Karpas-422 (cell line): ENCODE data around the gene PYGM. TPM values are rescaled to one million over a fixed set of nuclear protein-coding genes. Genes with fewer than 3 reads are reported as not detected.

Experiments used
- DNase-seq: peaks from one replicate; pipeline ENCODE4 v3.0.0-alpha.2; 2015
- H2AFZ ChIP-seq: fragments of 200-600 bp; sonication (generic); 2 replicates; pipeline ENCODE4 v1.6.1; 2014; ENCODE audit warnings: antibody characterized with exemption, low read length, mixed read lengths
- H3K27ac ChIP-seq: fragments of 200-600 bp; sonication (generic); 2 replicates; pipeline ENCODE4 v1.5.1; 2014; ENCODE audit warnings: mild to moderate bottlenecking, low read length, moderate library complexity
- H3K27me3 ChIP-seq: fragments of 200-600 bp; sonication (generic); 2 replicates; pipeline ENCODE4 v1.6.1; 2014; ENCODE audit warnings: low read length, mixed read lengths
- H3K36me3 ChIP-seq: fragments of 200-600 bp; sonication (generic); 2 replicates; pipeline ENCODE4 v1.6.1; 2014; ENCODE audit warnings: low read length, mixed read lengths; ENCODE audit not compliant: insufficient read depth
- H3K4me1 ChIP-seq: fragments of 200-600 bp; sonication (generic); 2 replicates; pipeline ENCODE4 v1.6.1; 2014; ENCODE audit warnings: mild to moderate bottlenecking, low read length, mixed read lengths
- H3K4me2 ChIP-seq: fragments of 200-600 bp; sonication (generic); 2 replicates; pipeline ENCODE4 v1.6.1; 2014; ENCODE audit warnings: low read length, low read depth, mild to moderate bottlenecking; ENCODE audit not compliant: poor library complexity, severe bottlenecking
- H3K4me3 ChIP-seq: fragments of 200-600 bp; sonication (generic); 2 replicates; pipeline ENCODE4 v1.5.1; 2014; ENCODE audit warnings: mild to moderate bottlenecking, antibody characterized with exemption, low read length, mixed read lengths
- H3K79me2 ChIP-seq: fragments of 200-600 bp; sonication (generic); 2 replicates; pipeline ENCODE4 v1.6.1; 2014; ENCODE audit warnings: mild to moderate bottlenecking, low read length, mixed read lengths
- H3K9ac ChIP-seq: fragments of 200-600 bp; sonication (generic); 2 replicates; pipeline ENCODE4 v1.6.0; 2014; ENCODE audit warnings: low read length
- H3K9me2 ChIP-seq: fragments of 200-600 bp; sonication (generic), shearing (Covaris generic); replicated peaks from 2 replicates; pipeline ENCODE4 v1.6.0; 2014; ENCODE audit warnings: mild to moderate bottlenecking, low read length, moderate library complexity; ENCODE audit not compliant: insufficient read depth
- H3K9me3 ChIP-seq: fragments of 300-700, 200-600 bp; sonication (generic); 2 replicates; pipeline ENCODE4 v1.6.1; 2014; ENCODE audit warnings: low read length, mixed read lengths
- H4K20me1 ChIP-seq: fragments of 200-600 bp; sonication (generic); 2 replicates; pipeline ENCODE4 v1.6.1; 2014; ENCODE audit warnings: mild to moderate bottlenecking, antibody characterized with exemption, low read length, low read depth; ENCODE audit not compliant: insufficient read depth
- total RNA-seq: library from RNA; depleted of rRNA; stranded (reverse); fragments of >200 nt; shearing (Covaris generic); gene quantifications from 2 replicates; pipeline ENCODE4 v1.2.3, GENCODE V29; 2014; ENCODE audit warnings: low replicate concordance

Gene PYGM
- total RNA-seq, 1 experiment from 2014 or later: not detected

GRCh38 chr11:64716473-64717267, 43.1 kb downstream of the PYGM start:
- H3K27me3 ChIP-seq: no peaks in the 10 kb centered on the region
- no peak overlapping the region for H3K4me3 ChIP-seq
- H3K9me2 ChIP-seq: no peaks in the 10 kb centered on the region
- no peaks in the 10 kb centered on the region for H3K9me3 ChIP-seq
- DNase-seq: no peak
- no peaks in the 10 kb centered on the region for H3K36me3 ChIP-seq
- peaks cover 20% of the 10 kb centered on the region for H3K4me1 ChIP-seq
- no peaks in the 10 kb centered on the region for H3K79me2 ChIP-seq
- no peak overlapping the region for H3K4me2 ChIP-seq
- no peak overlapping the region for H3K9ac ChIP-seq
- H2AFZ ChIP-seq: no peak overlapping the region
- H3K27ac ChIP-seq: no peak overlapping the region
- H4K20me1 ChIP-seq: no peaks in the 10 kb centered on the region

- Histone ChIP-seq H3K79me2 (no peaks in the 10 kb centered on the region), H3K36me3 (no peaks in the 10 kb centered on the region), H4K20me1 (no peaks in the 10 kb centered on the region), H2AFZ (no peak overlapping the region), H3K4me1 (peaks cover 20% of the 10 kb centered on the region), H3K9ac (no peak overlapping the region), H3K9me3 (no peaks in the 10 kb centered on the region), H3K4me3 (no peak overlapping the region), H3K4me2 (no peak overlapping the region), H3K27me3 (no peaks in the 10 kb centered on the region), H3K9me2 (no peaks in the 10 kb centered on the region), H3K27ac (no peak overlapping the region)
- no peak for DNase-seq
Measured at GRCh38 chr11:64715756-64716472, 43.9 kb downstream of the PYGM start.

GRCh38 chr11:64715110-64715509, 44.7 kb downstream of the PYGM start:
- Histone ChIP-seq H3K4me2 (no peak overlapping the region), H3K79me2 (no peaks in the 10 kb centered on the region), H3K4me1 (peaks cover 20% of the 10 kb centered on the region), H3K9ac (no peak overlapping the region), H3K27ac (no peak overlapping the region), H2AFZ (no peak overlapping the region), H3K36me3 (no peaks in the 10 kb centered on the region), H3K9me2 (no peaks in the 10 kb centered on the region), H3K4me3 (no peak overlapping the region), H4K20me1 (no peaks in the 10 kb centered on the region), H3K27me3 (no peaks in the 10 kb centered on the region), H3K9me3 (no peaks in the 10 kb centered on the region)
- DNase-seq: no peak

GRCh38 chr11:64714666-64715065, 45.1 kb downstream of the PYGM start:
- no peaks in the 10 kb centered on the region for H3K79me2 ChIP-seq
- no peaks in the 10 kb centered on the region for H3K27me3 ChIP-seq
- H4K20me1 ChIP-seq: no peaks in the 10 kb centered on the region
- no peaks in the 10 kb centered on the region for H3K36me3 ChIP-seq
- peak overlapping the region; percentile 51 for H3K4me2 ChIP-seq
- H3K9me3 ChIP-seq: no peaks in the 10 kb centered on the region
- H3K9ac ChIP-seq: no peak overlapping the region
- H3K4me1 ChIP-seq: peaks cover 20% of the 10 kb centered on the region
- no peak overlapping the region for H3K4me3 ChIP-seq
- DNase-seq: peak; percentile 44
- no peaks in the 10 kb centered on the region for H3K9me2 ChIP-seq
- no peak overlapping the region for H2AFZ ChIP-seq
- no peak overlapping the region for H3K27ac ChIP-seq

- H3K79me2 ChIP-seq: no peaks in the 10 kb centered on the region
- no peak for DNase-seq
- H3K4me3 ChIP-seq: no peak overlapping the region
- H4K20me1 ChIP-seq: no peaks in the 10 kb centered on the region
- H3K4me1 ChIP-seq: peaks cover 20% of the 10 kb centered on the region
- no peak overlapping the region for H2AFZ ChIP-seq
- H3K9me3 ChIP-seq: no peaks in the 10 kb centered on the region
- no peak overlapping the region for H3K9ac ChIP-seq
- H3K27me3 ChIP-seq: no peaks in the 10 kb centered on the region
- no peak overlapping the region for H3K4me2 ChIP-seq
- H3K36me3 ChIP-seq: no peaks in the 10 kb centered on the region
- H3K27ac ChIP-seq: no peak overlapping the region
- no peaks in the 10 kb centered on the region for H3K9me2 ChIP-seq
Measured at GRCh38 chr11:64713781-64714363, 45.9 kb downstream of the PYGM start.

GRCh38 chr11:64713016-64713707, 46.6 kb downstream of the PYGM start:
- Histone ChIP-seq H3K4me1 (peaks cover 20% of the 10 kb centered on the region), H3K27ac (no peak overlapping the region), H3K4me3 (no peak overlapping the region), H3K9me2 (no peaks in the 10 kb centered on the region), H3K36me3 (no peaks in the 10 kb centered on the region), H3K9me3 (no peaks in the 10 kb centered on the region), H2AFZ (no peak overlapping the region), H3K9ac (no peak overlapping the region), H3K27me3 (no peaks in the 10 kb centered on the region), H3K79me2 (no peaks in the 10 kb centered on the region), H3K4me2 (no peak overlapping the region), H4K20me1 (no peaks in the 10 kb centered on the region)
- DNase-seq: no peak

GRCh38 chr11:64712430-64713015, 47.3 kb downstream of the PYGM start:
- Histone ChIP-seq H3K27me3 (no peaks in the 10 kb centered on the region), H3K4me1 (peaks cover 20% of the 10 kb centered on the region), H3K27ac (no peak overlapping the region), H3K4me3 (no peak overlapping the region), H3K4me2 (no peak overlapping the region), H3K9me3 (no peaks in the 10 kb centered on the region), H3K79me2 (no peaks in the 10 kb centered on the region), H3K36me3 (no peaks in the 10 kb centered on the region), H3K9me2 (no peaks in the 10 kb centered on the region), H3K9ac (no peak overlapping the region), H2AFZ (no peak overlapping the region), H4K20me1 (no peaks in the 10 kb centered on the region)
- DNase-seq: no peak
